Activated naive CD8-positive, alpha-beta T cell treated with anti-CD3 and anti-CD28 coated beads, Interleukin-2, amount 10 ng/mL, durations not matched to agents 7 days and 5 days (primary cell): ENCODE results near the gene C3AR1. TPM values are rescaled to one million over a fixed set of nuclear protein-coding genes. Genes with fewer than 3 reads are reported as not detected.
A peak's percentile ranks its signal among the peaks of the same experiment; 100 is the strongest.
"Not testable (repeated sequence)": the region's sequence is repeated elsewhere in the genome, so short reads cannot be mapped to it uniquely, and the experiment has no call there.

Experiments
- ATAC-seq: fragments of 150-1000 bp; cut with Tn5 transposase; one replicate; pipeline ENCODE4 v1.10.0; 2021; ENCODE audit warnings: low read depth, moderate library complexity
- POLR2A ChIA-PET: fragments of 350-600 bp; sonication (Branson Sonifier 250); formaldehyde crosslinking; loops from one replicate; lab custom pipeline; 2021; ENCODE audit warnings: antibody characterized with exemption; lab: Charles Lee
- DNase-seq: peaks from one replicate; pipeline ENCODE4 v3.0.0; 2021
- H3K27ac Mint-ChIP-seq: one replicate; pipeline ENCODE4 v1.8.0; 2022; ENCODE audit warnings: mild to moderate bottlenecking, mixed read lengths
- H3K27me3 Mint-ChIP-seq: one replicate; pipeline ENCODE4 v1.8.0; 2022; ENCODE audit warnings: mild to moderate bottlenecking, moderate library complexity, mixed read lengths
- H3K36me3 Mint-ChIP-seq: one replicate; pipeline ENCODE4 v1.8.0; 2021; ENCODE audit warnings: mild to moderate bottlenecking, mixed read lengths
- H3K4me1 Mint-ChIP-seq: one replicate; pipeline ENCODE4 v1.8.0; 2021; ENCODE audit warnings: mixed read lengths
- H3K4me3 Mint-ChIP-seq: one replicate; pipeline ENCODE4 v1.8.0; 2022; ENCODE audit warnings: mild to moderate bottlenecking, moderate library complexity, mixed read lengths
- H3K9me3 Mint-ChIP-seq: one replicate; pipeline ENCODE4 v1.8.0; 2021; ENCODE audit warnings: mixed read lengths
- total RNA-seq, 2 experiments: library from RNA; stranded (reverse); gene quantifications; one replicate each; pipeline ENCODE4 v1.2.3, GENCODE V29; 2021

The C3AR1 gene
- total RNA-seq, result 1 to 10 TPM; 7.8 to 8.2 TPM

DNA sequence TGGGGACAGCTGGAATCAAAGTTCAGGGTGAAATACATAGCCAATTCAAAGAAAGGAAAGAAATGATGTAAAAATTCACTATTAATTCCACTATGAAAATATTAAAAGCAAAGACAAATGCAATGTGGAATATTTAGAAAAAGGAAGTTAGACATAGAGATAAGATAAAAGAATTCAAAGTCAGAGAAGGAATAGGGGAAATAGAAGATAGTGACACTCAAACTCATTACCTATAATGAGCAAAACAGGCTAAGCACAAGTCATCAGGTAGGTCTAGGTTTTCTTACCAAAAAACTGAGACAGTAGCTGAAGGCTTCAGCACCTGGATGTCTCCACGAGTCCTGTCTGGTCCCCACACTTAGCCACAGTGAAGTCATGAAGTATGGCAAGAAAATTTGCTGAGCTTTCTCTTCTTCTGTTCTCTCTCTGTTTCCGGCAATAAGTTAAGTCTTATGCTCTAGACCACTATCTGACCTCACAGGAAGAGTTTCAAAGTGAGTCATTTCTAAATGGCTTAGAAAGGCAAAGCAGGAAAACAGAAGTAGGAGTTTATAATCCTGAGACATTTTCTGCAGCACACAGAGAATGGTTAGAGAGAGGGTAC is at the start of gene C3AR1:
C3AR1 (minus strand) TSS at position 369 of the 604 bp plus-strand sequence. CDS start 6,174 bp downstream, outside the sequence.
- Mint-ChIP-seq H3K36me3 (peaks cover 6% of the 10 kb centered on the region), H3K4me1 (peaks cover 30% of the 10 kb centered on the region), H3K27ac (peak within 1 kb of the TSS; percentile 86), H3K27me3 (no peaks in the 10 kb centered on the region), H3K9me3 (no peaks in the 10 kb centered on the region), H3K4me3 (peak within 1 kb of the TSS; percentile 81)
- ATAC-seq, result peak; percentile 100
- POLR2A ChIA-PET, result interaction anchor here (0.7 to 1.8 kb wide), 6 partner anchors 12 to 27 kb away, joined by 3 to 8 read pairs (median 6); no protein-coding TSS in a partner anchor
- DNase-seq, result no peak

DNA sequence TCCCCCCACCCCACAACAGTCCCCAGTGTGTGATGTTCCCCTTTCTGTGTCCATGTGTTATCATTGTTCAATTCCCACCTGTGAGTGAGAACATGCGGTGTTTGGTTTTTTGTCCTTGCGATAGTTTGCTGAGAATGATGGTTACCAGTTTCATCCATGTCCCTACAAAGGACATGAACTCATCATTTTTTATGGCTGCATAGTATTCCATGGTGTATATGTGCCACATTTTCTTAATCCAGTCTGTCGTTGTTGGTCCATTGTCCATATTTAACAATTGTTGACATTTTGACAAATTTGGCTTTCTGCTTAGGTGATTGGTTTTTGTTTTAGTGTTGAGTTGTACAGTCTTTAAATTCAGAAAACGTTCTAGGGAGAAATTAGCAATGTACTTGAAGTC is 47.0 kb upstream of the C3AR1 start:
- ATAC-seq, H3K27me3 Mint-ChIP-seq, H3K4me1 Mint-ChIP-seq, H3K4me3 Mint-ChIP-seq, H3K9me3 Mint-ChIP-seq, H3K27ac Mint-ChIP-seq, POLR2A ChIA-PET, H3K36me3 Mint-ChIP-seq, DNase-seq: not testable (repeated sequence)

DNA sequence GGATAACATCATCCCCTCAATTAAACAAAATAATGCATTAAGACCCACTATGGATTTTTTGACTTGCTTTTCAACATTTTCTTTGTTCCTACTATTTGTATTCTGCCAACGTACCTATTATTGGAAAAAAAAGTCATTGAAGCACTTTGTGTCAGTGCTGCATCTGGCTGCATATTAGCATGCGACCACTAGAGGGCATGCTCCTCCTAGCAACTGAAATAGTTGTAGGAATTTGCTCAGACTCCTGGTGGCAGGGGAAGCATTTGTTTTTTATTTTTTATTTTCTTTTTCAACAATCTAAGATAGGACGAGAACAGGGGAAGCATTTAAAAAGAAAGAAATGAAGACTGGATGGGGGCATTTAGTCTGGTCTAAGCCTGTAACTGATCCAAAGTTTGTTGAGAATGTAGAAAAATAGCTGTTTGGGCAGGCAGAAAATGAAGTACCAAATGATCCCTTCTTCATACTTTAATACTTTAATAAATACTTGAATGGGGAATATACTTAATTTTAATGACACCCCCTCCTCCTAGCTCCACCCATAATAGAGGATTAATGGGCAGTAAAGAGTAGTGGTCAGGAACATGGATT is 42.7 kb upstream of the C3AR1 start:
- Mint-ChIP-seq H3K9me3 (no peaks in the 10 kb centered on the region), H3K27me3 (no peaks in the 10 kb centered on the region), H3K27ac (no peak overlapping the region), H3K4me1 (peaks cover 1% of the 10 kb centered on the region), H3K4me3 (no peak overlapping the region), H3K36me3 (peaks cover 18% of the 10 kb centered on the region)
- ATAC-seq (peak; percentile 66), DNase-seq (peak; percentile 71)
- POLR2A ChIA-PET, result interaction anchor here (0.6 to 0.9 kb wide), 2 partner anchors 73 to 507 kb away, joined by 3 read pairs; no protein-coding TSS in a partner anchor

DNA sequence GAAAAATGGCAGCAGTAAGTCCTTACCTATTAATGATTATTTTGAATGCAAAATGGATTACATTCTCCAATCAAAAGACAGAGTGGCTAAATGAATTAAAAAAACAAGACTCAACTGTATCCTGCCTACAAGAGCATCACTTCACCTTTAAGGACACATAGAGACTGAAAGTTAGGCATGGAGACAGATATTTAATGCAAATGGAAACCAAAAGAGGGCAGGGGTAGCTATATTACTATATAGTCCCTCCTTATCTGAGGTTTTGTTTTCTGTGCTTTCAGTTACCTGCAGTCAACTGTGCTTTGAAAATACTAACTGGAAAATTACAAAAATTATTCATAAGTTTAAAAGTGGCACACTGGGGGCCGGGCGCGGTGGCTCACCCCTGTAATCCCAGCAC is 33.1 kb upstream of the C3AR1 start:
- H3K4me1 Mint-ChIP-seq, result peaks cover 8% of the 10 kb centered on the region
- ATAC-seq, result no peak
- H3K4me3 Mint-ChIP-seq, result no peak overlapping the region
- DNase-seq, result no peak
- POLR2A ChIA-PET, result no interaction called here
- peak overlapping the region; percentile 52 for H3K27ac Mint-ChIP-seq
- no peaks in the 10 kb centered on the region for H3K9me3 Mint-ChIP-seq
- H3K27me3 Mint-ChIP-seq, result no peaks in the 10 kb centered on the region
- peaks cover 32% of the 10 kb centered on the region for H3K36me3 Mint-ChIP-seq

DNA sequence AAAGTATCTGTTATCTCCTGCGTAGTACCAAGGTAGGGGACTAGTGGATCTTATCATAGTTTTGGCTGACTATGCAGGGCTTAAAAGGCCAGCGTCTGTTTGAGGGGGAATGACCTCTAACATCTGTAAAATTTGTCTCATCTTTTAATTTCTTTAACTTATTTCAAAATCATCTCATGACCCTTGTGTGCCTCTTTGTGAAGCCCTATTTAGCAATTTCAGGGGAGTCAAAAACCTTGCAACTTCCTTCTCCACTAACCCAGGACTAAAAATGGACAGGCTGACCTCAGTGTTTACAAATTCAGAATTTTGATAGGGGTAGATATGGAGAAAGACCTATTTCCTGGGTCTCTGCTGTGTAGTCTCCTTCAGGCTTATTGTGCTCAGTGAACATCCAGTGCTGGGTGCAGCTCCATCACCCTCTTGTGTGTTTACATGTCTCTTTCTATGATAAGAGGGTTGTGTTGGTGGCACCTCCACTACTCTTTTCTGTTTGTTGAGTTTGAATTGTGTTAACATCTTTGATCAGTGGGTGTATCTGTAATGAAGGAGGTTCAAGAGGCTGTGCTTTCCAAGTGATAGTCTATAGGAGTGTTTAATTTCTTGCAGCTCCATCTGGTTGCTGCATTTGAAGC is 30.2 kb upstream of the C3AR1 start:
- Mint-ChIP-seq H3K4me1 (peaks cover 14% of the 10 kb centered on the region), H3K27ac (no peak overlapping the region), H3K4me3 (no peak overlapping the region), H3K27me3 (no peaks in the 10 kb centered on the region), H3K9me3 (no peaks in the 10 kb centered on the region), H3K36me3 (peaks cover 50% of the 10 kb centered on the region)
- POLR2A ChIA-PET, result no interaction called here
- ATAC-seq (no peak), DNase-seq (no peak)

DNA sequence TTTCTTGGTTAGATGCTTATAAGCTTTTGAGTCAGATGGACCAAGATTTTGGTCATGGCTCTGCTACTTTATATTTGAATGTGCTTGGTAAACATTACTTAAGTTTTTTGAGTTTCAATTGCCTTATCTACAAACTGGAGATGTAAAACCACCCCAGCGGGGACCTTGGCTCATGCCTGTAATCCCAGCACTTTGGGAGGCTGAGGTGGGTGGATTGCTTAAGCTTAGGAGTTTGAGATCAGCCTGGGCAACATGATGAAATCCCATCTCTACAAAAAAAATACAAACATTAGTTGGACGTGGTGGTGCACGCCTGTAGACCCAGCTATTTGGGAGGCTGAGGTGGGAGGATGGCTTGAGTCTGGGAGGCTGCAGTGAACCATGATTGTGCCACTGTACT is 27.1 kb upstream of the C3AR1 start:
- ATAC-seq (no peak), DNase-seq (no peak)
- Mint-ChIP-seq H3K27ac (no peak overlapping the region), H3K4me1 (peaks cover 20% of the 10 kb centered on the region), H3K4me3 (no peak overlapping the region), H3K36me3 (peaks cover 40% of the 10 kb centered on the region), H3K9me3 (no peaks in the 10 kb centered on the region), H3K27me3 (no peaks in the 10 kb centered on the region)
- POLR2A ChIA-PET, result interaction anchor here (0.7 kb wide), 1 partner anchor 11 kb away, joined by 4 read pairs; no protein-coding TSS in a partner anchor

DNA sequence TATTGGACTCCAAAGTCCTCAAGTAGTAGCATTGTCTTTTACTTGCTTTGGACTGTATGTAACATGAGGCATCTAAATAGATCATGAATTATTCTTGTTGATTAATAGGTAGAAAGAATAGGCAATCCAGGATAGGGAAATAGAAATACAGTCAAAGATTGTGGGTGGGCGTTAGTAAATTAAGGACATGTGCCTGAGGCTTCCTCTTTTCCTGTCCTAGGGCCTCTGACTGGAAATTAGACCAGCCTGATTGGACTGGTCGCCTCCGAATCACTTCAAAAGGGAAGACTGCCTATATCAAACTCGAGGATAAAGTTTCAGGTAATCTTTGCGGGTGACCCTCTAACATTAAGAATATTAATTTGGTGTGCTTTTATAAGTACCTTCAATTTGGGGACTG is 23.6 kb upstream of the C3AR1 start:
- ATAC-seq (no peak), DNase-seq (no peak)
- Mint-ChIP-seq H3K27me3 (no peaks in the 10 kb centered on the region), H3K9me3 (no peaks in the 10 kb centered on the region), H3K4me1 (peaks cover 27% of the 10 kb centered on the region), H3K27ac (no peak overlapping the region), H3K4me3 (no peak overlapping the region), H3K36me3 (peaks cover 27% of the 10 kb centered on the region)
- POLR2A ChIA-PET, result no interaction called here

DNA sequence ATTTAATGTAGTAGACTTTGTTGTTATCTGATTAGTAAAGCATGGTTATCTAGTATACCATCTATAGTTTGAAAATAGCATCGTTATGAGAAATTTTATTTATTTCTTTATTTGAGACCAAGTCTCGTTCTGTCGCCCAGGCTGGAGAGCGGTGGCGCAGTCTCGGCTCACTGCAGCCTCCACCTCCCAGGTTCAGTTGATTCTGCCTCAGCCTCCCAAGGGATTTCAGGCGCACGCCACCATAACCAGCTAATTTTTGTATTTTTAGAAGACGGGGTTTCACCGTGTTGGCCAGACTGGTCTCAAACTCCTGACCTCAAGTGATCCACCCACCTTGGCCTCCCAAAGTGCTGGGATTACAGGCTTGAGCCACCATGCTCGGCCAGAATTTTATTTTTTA is 23.1 kb upstream of the C3AR1 start:
- not testable (repeated sequence) for H3K9me3 Mint-ChIP-seq, H3K27me3 Mint-ChIP-seq, ATAC-seq, DNase-seq
- POLR2A ChIA-PET, result interaction anchor here (1.3 to 1.6 kb wide), 2 partner anchors 11 to 23 kb away, joined by 7 to 8 read pairs; partner anchors contain the start of gene C3AR1
- Mint-ChIP-seq H3K4me1 (peaks cover 31% of the 10 kb centered on the region), H3K27ac (peak overlapping the region; percentile 93), H3K4me3 (peak overlapping the region; percentile 81), H3K36me3 (peaks cover 28% of the 10 kb centered on the region)

DNA sequence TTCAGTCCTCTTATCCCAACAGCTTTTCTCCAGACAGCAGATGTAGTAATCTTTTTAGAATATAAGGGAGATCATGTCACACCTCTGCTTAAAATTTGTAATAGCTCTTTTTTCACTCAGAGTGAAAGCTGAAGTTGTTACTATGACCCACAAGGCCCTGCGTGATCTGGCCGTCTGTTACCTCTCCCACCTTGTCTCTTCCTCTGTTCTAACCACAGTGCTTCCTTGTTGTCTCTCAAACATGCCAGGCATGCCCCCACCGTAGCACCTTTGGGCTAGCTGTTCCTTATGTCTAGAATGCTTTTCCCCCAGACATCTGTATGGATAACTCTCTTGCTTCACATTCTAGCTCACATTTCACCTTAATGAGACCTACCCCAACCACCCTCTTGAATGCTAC is 22.4 kb upstream of the C3AR1 start:
- Mint-ChIP-seq H3K9me3 (no peaks in the 10 kb centered on the region), H3K27ac (peak overlapping the region; percentile 93), H3K4me1 (peaks cover 37% of the 10 kb centered on the region), H3K36me3 (peaks cover 32% of the 10 kb centered on the region), H3K4me3 (peak overlapping the region; percentile 81), H3K27me3 (no peaks in the 10 kb centered on the region)
- POLR2A ChIA-PET, result interaction anchor here (1.0 to 1.9 kb wide), 4 partner anchors 11 to 153 kb away, joined by 3 to 8 read pairs (median 6); partner anchors contain the start of genes C3AR1 and SLC2A3
- ATAC-seq, result peak; percentile 91
- DNase-seq, result peak; percentile 43

DNA sequence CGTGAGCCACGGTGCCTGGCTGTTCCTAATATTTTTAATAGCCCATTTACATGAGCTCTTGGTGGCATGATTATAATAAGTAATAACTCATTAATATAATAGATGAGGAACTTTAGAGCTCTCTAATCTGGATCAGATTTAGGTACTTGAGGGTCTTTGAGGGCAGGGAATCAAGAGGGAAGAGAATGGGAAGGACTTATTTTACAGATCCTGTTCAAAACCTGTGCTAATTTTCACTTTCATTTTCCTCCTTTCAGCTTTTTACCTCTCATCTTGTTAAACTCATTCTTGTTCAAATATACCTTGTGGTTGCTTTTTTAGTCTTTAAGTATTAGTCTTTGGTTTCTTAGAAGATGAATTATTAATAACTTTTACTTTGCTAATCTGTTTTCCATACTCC is 21.5 kb upstream of the C3AR1 start:
- ATAC-seq (no peak), DNase-seq (no peak)
- peak overlapping the region; percentile 81 for H3K4me3 Mint-ChIP-seq
- H3K9me3 Mint-ChIP-seq, result no peaks in the 10 kb centered on the region
- H3K27ac Mint-ChIP-seq, result peak overlapping the region; percentile 93
- H3K27me3 Mint-ChIP-seq, result no peaks in the 10 kb centered on the region
- POLR2A ChIA-PET, result interaction anchor here (1.2 to 1.9 kb wide), 4 partner anchors 10 to 152 kb away, joined by 3 to 8 read pairs (median 6); partner anchors contain the start of genes C3AR1 and SLC2A3
- peaks cover 25% of the 10 kb centered on the region for H3K36me3 Mint-ChIP-seq
- H3K4me1 Mint-ChIP-seq, result peaks cover 40% of the 10 kb centered on the region

DNA sequence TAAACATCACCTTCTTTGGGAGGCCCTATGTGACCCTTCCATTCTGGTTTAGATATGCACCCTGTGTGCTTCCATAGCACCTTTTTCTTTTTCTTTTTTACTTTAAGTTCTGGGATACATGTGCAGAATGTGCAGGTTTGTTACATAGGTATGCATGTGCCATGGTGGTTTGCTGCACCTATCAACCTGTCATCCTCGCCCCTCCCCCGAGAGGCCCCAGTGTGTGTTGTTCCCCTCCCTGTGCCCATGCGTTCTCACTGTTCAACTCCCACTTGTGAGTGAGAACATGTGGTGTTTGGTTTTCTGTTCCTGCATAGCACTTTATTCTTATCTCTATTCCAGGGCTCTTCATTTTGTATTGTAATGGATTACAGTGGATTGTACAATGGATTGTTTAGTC is 18.2 kb upstream of the C3AR1 start:
- ATAC-seq, H3K9me3 Mint-ChIP-seq, POLR2A ChIA-PET, H3K27me3 Mint-ChIP-seq, DNase-seq: not testable (repeated sequence)
- Mint-ChIP-seq H3K4me3 (peak overlapping the region; percentile 96), H3K27ac (peak overlapping the region; percentile 100), H3K36me3 (peaks cover 19% of the 10 kb centered on the region), H3K4me1 (peaks cover 51% of the 10 kb centered on the region)

DNA sequence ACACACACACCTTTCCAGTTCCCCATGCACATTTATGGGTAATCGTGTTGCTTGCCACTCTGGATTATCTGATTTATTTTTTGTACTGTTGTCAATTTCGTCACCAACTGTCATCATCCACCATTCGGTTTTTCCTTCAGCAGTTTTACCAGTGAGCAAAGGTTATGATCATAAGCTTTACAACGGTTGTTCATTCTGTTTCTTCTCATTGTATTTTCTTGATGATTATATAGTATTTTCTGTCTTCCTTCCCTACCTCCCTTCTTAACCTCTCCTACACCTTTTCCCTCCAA is 16.6 kb upstream of the C3AR1 start:
- ATAC-seq (no peak), DNase-seq (no peak)
- Mint-ChIP-seq H3K27me3 (no peaks in the 10 kb centered on the region), H3K36me3 (peaks cover 19% of the 10 kb centered on the region), H3K4me1 (peaks cover 48% of the 10 kb centered on the region), H3K4me3 (peak overlapping the region; percentile 96), H3K9me3 (no peaks in the 10 kb centered on the region), H3K27ac (peak overlapping the region; percentile 100)
- POLR2A ChIA-PET, result interaction anchor here (0.6 to 1.4 kb wide), 6 partner anchors 11 to 113 kb away, joined by 3 to 4 read pairs (median 3); no protein-coding TSS in a partner anchor

DNA sequence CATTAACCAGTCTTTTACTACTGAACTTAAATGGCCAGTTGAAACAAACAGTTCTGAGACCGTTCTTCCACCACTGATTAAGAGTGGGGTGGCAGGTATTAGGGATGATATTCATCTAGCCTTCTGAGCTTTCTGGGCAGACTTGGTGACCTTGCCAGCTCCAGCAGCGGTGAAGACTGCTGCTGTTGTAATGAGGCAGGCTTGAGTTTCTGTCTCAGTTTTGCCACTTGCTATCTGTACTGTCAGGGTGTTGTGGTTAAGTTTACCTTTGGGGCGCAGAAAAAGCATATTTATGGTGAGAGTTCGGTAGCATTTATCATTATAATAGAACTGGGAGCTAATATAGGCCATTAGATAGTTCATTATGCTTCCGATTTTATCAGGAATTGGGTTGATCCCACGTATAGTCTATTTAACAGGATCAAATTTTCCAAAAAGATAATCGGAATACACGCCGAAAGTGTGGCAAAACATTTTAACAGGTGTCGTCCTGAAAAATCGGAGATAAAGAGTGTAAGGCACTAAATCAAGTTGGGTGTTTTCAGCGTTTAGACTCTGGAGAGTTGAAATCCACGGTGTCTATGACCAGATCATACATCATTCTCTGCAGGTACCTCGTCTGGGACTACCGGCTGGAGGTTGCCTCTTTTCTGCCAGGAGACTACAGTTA is 15.2 kb upstream of the C3AR1 start:
- Mint-ChIP-seq H3K4me3 (peak overlapping the region; percentile 96), H3K27me3 (no peaks in the 10 kb centered on the region), H3K27ac (peak overlapping the region; percentile 100), H3K4me1 (peaks cover 45% of the 10 kb centered on the region), H3K9me3 (no peaks in the 10 kb centered on the region), H3K36me3 (peaks cover 17% of the 10 kb centered on the region)
- ATAC-seq, result no peak
- POLR2A ChIA-PET, result interaction anchor here (0.8 kb wide), 1 partner anchor 15 kb away, joined by 6 read pairs; the partner anchor contains the start of gene C3AR1
- DNase-seq, result no peak
